ENCODE data around the gene C16orf92.
"Not testable (repeated sequence)": the region's sequence is repeated elsewhere in the genome, so short reads cannot be mapped to it uniquely, and the experiment has no call there.

Gene C16orf92

GRCh38 chr16:30005341-30006094 lies 17.5 kb upstream of the C16orf92 start:
- no peak for DNase-seq

DNA sequence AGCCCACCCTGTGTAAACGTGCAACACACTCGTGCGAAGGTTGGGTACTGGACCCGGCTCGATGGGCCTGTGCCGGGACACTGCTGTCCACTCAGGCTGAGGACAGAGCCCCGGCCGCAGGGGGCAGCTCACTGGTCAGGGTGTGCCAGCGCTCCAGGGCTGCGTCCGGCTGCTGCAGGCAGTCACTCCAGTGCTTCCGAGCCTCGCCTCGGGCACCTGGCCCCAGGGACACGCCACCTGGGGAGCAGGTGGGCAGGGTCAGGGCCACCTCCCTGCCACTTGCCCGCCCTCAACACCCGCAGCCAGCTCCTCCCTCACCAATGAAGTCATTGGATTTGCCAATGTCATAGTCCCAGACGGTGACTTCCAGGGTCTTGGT lies 16.9 kb upstream of the C16orf92 start:
- no peak for DNase-seq

GRCh38 chr16:30006659-30007377 lies 16.2 kb upstream of the C16orf92 start:
- DNase-seq = no peak

GRCh38 chr16:30007378-30007895 lies 15.6 kb upstream of the C16orf92 start:
- DNase-seq = no peak

GRCh38 chr16:30009085-30009862 lies 13.7 kb upstream of the C16orf92 start:
- no peak for DNase-seq

GRCh38 chr16:30009990-30010843 lies 12.8 kb upstream of the C16orf92 start:
- no peak for DNase-seq

GRCh38 chr16:30010844-30011713 lies 11.9 kb upstream of the C16orf92 start, which contains the start of gene DOC2A:
DOC2A (minus strand) TSS chr16:30011027; CDS start chr16:30010222, 805 bp downstream.
- peak; percentile 52 for DNase-seq

- no peak for DNase-seq
Observed at GRCh38 chr16:30011714-30012504, 11.1 kb upstream of the C16orf92 start.

DNA sequence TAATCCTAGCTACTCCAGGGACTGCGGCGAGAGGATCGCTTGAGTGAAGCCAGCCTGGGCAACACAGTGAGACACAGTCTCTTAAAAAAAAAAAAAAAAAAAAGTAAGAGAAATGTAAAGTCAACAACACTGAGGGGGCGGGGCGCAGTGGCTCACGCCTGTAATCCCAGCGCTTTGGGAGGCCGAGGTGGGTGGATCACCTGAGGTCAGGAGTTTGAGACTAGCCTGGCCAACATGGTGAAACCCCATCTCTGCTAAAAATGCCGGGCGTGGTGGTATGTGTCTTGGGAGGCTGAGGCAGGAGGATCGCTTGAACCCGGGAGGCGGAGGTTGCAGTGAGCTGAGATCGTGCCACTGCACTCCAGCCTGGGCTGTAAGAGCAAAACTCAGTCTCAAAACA lies 10.4 kb upstream of the C16orf92 start:
- DNase-seq = not testable (repeated sequence)

DNA sequence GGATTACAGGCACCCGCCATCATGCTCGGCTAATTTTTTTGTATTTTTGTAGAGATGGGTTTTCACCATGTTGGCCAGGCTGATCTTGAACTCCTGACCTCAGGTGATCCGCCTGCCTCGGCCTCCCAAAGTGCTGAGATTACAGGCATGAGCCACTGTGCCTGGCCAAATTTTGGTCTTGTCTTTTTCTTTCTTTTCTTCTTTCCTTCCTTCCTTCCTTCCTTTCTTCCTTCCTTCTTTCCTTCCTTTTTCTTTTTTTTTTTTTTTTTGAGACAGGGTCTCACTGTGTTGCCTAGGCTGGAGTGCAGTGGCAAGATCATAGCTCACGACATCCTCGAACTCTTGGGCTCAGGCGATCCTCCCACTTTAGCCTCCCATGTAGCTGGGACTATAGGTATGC lies 7.5 kb upstream of the C16orf92 start:
- not testable (repeated sequence) for DNase-seq

DNA sequence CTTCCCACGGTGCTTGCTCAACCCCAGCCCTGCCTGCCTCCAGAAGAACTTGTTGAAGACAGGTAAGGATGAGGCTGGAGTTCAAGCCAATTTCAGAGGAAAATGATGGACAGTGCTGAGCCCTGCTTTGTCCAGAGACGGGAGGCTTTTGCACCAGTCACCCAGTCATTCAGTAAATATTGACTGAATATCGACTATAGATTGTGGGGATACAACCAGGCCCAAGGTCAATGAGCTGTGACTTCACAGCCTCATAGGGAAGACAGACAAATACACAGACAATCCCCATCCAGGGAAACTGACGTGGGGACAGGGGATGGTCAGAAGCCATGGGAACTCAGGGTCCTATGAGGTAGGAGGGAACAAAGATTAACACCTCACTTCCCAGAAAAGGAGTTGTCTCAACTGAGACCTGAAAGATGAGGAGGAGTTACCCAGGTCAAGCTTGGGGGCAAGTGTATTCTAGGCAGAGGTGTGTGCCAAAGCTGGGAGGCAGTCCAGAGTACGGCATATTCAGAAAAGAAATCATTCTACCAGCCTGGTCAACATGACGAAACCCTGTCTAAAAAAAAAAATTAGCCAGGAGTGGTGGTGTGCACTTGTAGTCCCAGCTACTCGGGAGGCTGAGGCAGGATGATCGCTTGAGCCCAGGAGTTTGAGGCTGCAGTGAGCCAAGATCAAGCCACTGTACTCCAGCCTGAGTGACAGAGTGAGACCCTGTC lies 6.3 kb upstream of the C16orf92 start:
- DNase-seq = no peak

DNA sequence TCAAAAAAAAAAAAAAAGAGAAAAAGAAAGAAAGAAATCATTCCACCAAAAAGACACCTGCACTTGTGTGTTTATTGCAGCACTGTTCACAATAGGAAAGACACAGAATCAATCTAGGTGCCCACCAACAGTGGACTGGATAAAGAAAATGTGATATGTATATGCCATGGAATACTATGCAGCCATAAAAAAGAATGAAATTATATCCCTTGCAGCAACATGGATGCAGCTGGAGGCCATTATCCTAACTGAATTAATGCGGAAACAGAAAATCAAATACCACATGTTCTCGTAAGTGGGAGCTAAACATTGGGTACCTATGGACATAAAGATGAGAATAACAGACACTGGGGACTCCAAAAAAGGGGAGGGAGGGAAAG lies 5.7 kb upstream of the C16orf92 start:
- no peak for DNase-seq

GRCh38 chr16:30017937-30018336 lies 5.1 kb upstream of the C16orf92 start:
- DNase-seq = not testable (repeated sequence)

- no peak for DNase-seq
Observed at GRCh38 chr16:30018731-30019158, 4.3 kb upstream of the C16orf92 start.

DNA sequence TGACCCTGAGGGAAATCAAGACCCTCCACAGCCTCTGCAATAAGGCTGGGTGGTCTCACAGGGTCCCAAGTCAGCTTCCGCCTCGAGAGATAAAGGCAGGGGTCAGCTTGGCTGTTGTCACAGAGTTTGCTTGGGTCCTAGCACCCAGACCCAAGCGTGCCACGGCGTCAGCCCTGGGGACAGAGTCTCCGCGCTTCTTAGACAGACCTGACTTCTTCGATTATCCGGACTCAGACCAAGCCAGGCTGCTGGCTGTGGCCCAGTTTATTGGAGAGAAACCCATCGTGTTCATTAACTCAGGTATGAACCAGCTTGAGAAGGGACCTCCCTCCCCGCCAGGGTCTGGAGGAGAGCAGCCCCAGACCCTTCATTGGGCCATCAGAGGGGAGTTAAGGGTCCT lies 588 bp downstream of the C16orf92 start:
- no peak for DNase-seq

DNA sequence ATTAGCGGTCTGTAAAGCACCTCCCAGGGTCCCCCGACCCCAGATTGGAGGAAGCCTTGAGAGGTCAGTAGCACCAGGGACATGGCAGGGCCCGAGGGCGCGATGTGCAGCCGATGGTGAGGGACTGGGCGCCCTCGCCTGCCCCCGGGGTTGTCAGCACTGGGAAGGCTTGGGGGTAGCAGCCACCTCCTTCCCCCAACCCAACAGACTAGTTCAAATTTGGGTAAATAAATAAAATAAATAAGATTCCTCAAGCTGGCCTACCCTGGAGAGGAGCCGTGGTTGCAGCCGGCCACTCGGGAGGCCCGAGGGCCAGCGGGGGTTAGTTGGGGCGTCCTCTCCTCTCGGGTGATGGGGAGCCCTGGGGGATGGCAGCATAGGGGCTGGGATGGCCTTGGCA lies 1.5 kb downstream of the C16orf92 start:
- DNase-seq = no peak

DNA sequence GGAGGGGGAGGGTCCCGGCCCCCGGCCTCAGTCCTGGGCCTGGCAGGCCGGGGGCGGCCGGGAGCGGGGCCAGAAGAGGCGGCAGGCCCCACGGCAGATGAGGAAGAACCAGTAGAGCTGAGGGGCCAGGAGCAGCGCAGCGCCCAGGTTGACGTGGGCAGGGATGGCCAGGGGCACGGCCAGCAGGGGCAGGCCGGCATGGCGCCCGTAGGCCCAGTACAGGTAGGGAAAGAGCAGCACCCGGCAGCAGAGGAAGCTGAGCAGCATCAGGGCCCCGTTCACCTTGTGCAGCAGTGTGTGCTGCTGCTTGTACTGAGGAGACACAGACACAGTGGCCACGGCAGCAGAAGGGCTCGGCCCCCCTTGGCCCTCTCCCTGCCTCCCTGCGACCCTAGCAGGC lies 2.2 kb downstream of the C16orf92 start:
- no peak for DNase-seq

DNA sequence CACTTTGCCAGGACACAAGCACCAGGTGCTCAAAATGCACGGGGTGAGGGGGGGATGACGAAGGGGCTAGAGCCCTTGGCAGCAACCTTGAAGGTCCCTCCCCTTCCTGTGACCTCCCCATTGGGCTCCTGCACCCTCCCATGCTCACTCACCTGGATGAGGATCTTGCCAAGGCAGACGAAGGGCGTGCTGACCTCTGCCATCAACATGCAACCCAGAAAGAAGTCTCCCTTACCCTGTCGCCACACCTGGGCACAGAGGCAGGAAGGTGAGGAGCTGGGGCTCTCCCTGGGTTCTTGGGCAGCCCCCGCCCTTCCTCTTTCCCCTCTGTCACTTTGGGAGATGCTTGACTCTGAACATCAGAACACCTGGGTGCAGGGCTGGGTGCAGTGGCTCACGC lies 2.6 kb downstream of the C16orf92 start:
- no peak for DNase-seq

GRCh38 chr16:30026449-30026848 lies 3.5 kb downstream of the C16orf92 start:
- no peak for DNase-seq
